Stimulated activated CD4-positive, alpha-beta T cell treated with anti-CD3 and anti-CD28 coated beads, TNF-alpha, amount 100 ng/mL, for 1 hour (primary cell): Measurements from ENCODE around the gene TCAP.
A peak's percentile ranks its signal among the peaks of the same experiment; 100 is the strongest.
"Not testable (repeated sequence)": the region's sequence is repeated elsewhere in the genome, so short reads cannot be mapped to it uniquely, and the experiment has no call there.

Experiments used
- DNase-seq, 3 donors: peaks; one replicate each; pipeline ENCODE4 v3.0.0-alpha.2; 2020; ENCODE audit warnings: low read depth in 3 of 3, low spot score in 1 of 3

TCAP gene

DNA sequence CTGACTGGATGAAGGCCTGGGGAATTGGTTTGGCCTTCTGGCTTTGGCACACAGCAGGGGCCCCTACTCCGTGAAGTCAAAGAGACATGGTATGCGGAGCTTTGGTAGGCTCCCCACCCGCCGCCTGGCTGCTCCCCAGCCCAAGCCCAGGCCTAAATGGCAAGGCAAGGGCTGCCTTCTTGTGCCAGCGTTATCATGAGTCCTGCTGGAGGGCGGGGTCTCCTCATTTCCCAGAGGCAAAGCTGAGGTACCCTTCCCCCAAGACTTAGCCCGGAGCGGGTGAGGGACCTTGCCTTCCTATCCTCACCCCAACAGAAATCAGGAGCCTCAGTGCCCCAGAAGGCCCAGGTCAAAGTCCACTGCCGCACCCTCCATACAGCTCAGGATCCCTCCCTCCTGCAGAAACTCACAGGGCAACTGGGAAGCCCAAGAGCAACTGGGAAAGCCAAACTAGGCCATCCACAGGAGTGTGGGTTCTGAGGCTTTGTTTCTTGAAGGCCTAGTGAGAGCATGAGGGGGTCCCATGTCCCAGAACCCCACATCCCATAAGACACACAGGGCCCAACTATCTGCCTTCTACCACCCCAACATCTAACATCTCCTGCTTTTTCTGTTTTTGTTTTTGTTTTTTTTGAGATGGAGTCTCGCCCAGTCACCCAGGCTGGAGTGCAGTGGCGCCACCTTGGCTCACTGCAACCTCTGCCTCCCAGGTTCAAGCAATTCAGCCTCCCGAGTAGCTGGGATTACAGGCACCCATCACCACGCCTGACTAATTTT is 13.4 kb downstream of the TCAP start:
- no peak for DNase-seq

DNA sequence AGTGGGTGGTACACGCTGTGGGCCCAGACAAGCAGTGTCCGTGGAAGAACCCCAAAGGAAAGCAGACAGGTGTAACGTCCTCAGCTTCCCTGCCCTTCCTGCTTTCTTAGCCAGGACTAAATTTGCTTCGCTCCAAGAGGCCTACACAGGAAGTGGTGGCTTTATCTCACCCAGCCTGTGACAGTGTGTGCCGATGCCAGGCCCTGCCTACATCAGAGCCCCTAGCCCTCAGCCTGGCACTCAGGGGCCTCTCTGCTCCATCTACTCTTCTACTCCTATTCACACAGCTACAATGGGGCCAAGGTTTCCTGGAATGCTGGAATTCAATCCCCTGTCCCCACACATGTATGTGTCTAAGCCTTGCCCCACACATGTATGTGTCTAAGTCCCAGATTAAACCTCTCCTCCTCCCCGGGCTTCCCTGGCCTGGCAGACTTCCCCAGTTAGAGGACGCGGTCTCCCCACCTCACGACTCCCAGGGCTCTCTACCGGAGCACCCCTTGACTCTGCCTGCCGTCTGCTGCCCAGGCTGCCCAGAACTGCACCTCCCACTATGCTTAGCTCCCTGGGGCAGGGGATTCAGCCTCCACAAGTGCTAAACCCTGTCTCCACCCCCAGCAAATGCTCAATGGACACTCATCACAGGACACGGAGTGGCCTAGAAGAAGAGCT is 14.5 kb downstream of the TCAP start:
- DNase-seq: no peak

GRCh38 chr17:39683295-39683939 is 18.3 kb downstream of the TCAP start:
- no peak for DNase-seq

DNA sequence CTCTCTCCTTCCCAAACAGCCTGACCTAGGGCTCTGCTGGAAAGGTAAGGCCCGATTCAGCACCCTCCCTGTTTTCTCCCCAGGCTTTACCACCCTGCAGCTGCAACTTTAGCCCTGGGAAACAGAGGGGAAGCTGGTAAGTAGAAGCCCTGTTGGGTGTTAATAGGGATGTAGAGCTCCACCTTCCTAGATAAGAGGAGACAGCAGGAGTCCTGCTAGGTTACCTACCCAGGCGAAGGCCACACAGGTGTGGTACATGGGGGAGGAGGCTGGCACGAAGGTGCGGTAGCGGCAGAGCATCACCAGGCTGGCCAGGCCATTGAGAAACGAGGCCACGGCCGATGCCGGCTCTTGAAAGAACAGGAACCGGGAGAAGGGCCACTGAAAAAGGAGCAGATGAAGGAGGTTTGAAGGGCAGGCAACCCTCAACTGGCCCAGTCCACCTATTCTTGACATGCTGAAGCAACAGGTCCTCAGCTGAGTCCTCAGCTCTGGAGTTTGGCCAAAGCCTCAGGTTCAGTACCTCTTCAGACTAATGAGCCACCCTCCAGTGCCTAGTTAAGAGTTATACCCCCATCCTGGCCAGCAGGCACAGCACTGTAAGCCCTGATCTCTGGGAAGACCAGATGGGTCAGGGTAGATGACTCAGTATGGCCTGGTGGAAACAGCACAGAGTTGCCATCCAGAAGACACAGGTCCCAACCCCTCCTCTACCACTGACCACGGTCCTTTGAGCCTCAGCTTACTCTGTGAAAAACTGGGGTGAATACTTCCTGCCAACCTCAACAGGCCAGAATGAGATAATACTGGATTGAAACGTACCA is 19.4 kb downstream of the TCAP start:
- DNase-seq: no peak

DNA sequence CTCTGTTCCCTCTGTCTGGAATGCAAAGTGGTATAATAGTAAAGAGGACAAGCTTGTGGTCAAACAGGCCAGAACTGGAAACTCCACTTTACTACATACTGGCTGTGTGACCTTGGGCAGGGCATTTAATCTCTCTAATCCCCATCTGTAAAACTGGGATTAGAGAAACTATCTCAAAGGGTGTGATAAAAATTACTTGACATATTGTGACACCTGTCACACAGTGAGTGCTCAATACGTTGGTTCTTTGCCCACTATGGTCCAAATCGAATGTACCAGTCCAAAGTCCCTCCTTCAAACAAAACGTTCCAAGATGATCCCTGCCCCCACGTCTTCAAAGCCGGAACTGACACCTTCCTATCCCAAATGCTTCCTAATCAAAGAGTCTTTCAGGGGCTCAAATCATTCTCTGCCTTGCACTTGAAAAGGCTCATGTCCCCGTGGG is 22.0 kb downstream of the TCAP start:
- DNase-seq: no peak

GRCh38 chr17:39687546-39688474 is 22.7 kb downstream of the TCAP start, which contains the start of gene PGAP3:
Gene PGAP3 (minus strand): TSS chr17:39688057. CDS start chr17:39688014, 43 bp downstream.
- DNase-seq: peak; percentile 45 to 75 (median 57)

- no peak for DNase-seq
Observed at GRCh38 chr17:39688475-39688835, 23.3 kb downstream of the TCAP start.

DNA sequence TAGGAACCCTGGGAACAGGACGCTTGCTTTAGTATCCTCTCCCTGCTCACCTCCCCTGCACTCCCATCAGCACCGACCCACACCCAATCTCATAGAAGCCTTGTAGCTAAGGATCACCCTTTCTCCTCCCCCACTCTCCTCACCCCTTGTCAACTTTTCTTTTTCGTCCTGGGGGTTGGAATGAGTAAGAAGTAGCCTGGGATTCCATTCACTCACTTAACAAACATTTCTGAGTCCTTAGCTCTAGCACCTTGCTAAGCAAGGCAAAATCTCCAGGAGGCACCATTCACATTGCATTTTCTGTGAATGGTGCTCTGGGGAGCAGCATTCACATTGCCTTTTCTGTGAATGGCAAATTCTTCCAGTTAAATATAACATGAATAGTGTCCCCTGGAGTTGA is 23.8 kb downstream of the TCAP start:
- DNase-seq: no peak

- DNase-seq: no peak
Observed at GRCh38 chr17:39694593-39694992, 29.4 kb downstream of the TCAP start.

DNA sequence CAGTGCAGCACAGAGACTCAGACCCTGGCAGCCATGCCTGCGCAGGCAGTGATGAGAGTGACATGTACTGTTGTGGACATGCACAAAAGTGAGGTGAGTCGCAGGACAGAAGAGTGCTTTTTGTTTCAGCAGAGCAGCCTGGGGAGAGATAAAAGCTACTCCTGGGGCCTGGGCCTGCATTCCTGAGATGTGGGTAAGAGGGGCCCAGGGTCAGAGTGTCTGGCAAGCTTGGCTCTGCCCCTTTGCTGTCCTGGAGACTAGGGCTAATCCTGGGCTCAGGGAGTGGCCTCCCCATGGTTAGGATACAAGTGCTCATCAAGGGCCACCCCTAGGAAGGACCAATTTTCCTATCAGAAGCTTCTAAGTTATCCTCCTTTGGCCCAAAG is 29.9 kb downstream of the TCAP start:
- no peak for DNase-seq

DNA sequence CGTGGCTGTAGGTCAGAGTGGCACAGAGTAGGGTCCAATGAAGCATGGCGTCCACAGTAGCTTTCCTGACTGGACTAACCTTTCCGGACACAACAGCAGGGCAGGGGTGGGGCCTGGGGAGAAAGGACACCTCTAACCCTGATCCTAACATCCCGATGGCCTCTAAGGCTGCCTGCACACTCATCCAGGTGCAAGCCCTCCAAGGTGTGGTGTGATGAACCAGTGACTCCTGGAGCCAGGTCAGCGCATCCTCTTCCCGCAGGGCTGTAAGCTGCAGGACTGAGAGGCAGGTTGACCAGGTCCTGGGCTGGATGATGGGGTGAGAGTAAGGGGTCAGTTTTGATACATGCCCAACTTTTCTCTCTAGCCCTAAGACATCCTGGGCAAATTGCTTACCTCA is 31.6 kb downstream of the TCAP start:
- DNase-seq: no peak

DNA sequence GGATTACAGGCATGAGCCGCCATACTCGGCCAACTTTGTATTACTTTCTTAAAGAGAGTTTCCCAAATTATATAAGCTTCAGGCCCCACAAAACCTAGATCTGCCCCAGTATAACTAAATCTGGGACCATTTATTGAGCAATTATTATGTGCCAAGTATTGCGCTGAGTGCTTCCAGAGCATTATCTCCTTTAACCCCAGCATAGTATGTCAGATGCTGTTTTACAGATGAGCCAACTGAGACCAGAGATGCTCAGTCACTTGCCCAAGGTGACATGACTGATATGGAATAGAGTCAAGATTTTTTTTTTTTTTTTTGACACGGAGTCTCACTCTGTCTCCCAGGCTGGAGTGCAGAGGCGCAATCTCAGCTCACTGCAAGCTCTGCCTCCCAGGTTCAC is 32.8 kb downstream of the TCAP start:
- DNase-seq: no peak

DNA sequence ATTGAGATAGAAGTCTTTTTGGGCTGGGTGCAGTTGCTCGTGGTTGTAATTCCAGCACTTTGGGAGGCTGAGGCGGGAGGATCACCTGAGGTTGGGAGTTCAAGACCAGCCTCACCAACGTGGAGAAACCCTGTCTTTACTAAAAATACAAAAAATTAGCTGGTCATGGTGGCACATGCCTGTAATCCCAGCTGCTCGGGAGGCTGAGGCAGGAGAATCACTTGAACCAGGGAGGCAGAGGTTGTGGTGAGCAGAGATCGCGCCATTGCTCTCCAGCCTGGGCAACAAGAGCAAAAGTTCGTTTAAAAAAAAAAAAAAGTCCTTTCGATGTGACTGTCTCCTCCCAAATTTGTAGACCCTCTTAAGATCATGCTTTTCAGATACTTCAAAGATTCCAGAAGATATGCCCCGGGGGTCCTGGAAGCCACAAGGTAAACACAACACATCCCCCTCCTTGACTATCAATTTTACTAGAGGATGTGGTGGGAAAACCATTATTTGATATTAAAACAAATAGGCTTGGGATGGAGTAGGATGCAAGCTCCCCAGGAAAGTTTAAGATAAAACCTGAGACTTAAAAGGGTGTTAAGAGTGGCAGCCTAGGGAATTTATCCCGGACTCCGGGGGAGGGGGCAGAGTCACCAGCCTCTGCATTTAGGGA is 34.1 kb downstream of the TCAP start:
- not testable (repeated sequence) for DNase-seq

DNA sequence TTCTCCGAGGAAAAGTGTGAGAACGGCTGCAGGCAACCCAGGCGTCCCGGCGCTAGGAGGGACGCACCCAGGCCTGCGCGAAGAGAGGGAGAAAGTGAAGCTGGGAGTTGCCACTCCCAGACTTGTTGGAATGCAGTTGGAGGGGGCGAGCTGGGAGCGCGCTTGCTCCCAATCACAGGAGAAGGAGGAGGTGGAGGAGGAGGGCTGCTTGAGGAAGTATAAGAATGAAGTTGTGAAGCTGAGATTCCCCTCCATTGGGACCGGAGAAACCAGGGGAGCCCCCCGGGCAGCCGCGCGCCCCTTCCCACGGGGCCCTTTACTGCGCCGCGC is 34.6 kb downstream of the TCAP start, which contains the start of gene ERBB2:
TSS of gene ERBB2 (plus strand) at position 247 of the 330 bp plus-strand sequence. CDS start 175 bp downstream, outside the sequence.
- no peak for DNase-seq

DNA sequence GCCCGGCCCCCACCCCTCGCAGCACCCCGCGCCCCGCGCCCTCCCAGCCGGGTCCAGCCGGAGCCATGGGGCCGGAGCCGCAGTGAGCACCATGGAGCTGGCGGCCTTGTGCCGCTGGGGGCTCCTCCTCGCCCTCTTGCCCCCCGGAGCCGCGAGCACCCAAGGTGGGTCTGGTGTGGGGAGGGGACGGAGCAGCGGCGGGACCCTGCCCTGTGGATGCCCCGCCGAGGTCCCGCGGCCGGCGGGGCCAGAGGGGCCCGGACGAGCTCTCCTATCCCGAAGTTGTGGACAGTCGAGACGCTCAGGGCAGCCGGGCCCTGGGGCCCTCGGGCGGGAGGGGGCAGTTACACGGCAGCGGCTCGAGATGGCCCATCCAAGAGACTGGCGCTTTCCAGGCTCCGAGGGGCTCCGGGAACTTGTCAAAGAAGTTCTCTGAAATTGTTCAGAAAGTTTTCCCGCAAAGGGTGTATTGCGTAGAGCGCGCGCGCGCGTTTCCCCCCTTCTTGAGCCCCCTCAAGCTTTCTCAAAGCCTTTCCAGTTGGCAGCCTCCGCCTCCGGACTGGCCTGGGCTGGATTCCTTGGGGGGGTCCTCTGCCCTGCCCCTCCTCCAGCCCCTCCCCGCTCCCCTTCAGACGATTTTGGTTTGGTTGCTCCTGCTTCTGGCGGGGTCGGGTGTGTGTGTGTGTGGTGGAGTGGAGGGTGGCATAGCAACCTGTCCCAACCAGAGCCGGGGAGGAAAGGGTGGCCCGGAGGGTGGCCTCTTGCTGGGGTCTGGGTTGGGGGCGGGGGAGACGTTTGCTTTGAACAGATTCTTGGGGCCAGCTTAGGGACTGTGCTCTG is 35.2 kb downstream of the TCAP start:
- DNase-seq: no peak

- DNase-seq: no peak
Observed at GRCh38 chr17:39701012-39701783, 36.0 kb downstream of the TCAP start.

GRCh38 chr17:39701784-39702422 is 36.8 kb downstream of the TCAP start:
- DNase-seq: no peak
